DMS53 treated with DMSO at 0.1 percent for 48 hours (cell line): ENCODE results near the gene FMOD.
"Not testable (repeated sequence)": the region's sequence is repeated elsewhere in the genome, so short reads cannot be mapped to it uniquely, and the experiment has no call there.

Experiments
- DNase-seq: peaks from one replicate; lab custom pipeline; 2025; ENCODE audit not compliant: unreplicated experiment; lab: John Stamatoyannopoulos, UW

Gene FMOD

DNA sequence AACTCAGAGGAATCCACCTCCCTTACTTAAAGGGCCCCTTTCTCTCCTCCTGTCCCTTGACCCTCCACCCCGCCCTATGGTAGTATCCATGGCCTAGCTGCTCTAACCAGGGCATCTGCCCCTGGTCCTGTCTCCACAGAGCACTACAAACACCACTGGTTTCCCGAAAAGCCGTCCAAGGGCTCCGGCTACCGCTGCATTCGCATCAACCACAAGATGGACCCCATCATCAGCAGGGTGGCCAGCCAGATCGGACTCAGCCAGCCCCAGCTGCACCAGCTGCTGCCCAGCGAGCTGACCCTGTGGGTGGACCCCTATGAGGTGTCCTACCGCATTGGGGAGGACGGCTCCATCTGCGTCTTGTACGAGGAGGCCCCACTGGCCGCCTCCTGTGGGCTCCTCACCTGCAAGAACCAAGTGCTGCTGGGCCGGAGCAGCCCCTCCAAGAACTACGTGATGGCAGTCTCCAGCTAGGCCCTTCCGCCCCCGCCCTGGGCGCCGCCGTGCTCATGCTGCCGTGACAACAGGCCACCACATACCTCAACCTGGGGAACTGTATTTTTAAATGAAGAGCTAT, 43.9 kb downstream of the FMOD start:
- no peak for DNase-seq

DNA sequence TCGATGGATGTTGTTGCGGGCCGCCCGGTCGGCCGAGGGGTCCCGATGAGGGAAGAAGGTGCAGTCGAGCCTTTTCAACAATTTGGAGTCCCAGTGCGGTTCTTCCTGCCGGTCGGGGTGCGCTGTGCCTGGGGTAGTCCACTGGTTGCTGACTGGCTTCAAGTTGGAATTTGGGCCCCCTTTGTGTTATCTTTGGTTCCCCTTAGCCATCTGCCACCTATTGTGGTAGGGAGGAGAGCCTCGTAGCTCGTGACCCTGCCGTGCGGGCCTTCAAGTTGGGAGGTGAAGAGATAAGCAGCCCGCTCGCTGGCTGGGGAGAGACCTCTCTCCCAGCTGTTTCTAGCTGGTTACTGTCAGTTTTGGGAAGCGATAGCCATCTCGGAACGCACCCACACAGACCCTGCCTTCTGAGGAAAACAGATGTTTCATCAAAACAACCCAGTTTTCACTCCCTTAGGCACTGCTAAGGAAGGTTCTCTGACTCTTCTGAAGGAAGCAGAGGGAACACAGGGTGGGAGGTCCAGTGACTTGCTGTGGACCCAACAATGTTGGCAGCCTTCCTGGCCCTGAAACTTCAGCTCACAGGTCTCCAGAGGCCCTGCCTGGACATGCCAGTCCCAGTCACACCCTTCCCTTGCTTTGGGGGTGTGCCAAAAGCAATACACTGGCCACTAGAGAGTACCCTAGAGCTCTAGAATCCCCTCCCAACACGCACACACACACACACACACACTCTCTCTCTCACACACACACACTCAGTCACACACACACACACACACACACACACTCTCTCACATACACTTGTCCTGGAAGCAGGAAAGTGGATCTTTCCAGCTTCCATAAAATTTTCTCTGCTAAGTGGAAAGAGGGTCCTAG, 44.6 kb downstream of the FMOD start:
- no peak for DNase-seq

DNA sequence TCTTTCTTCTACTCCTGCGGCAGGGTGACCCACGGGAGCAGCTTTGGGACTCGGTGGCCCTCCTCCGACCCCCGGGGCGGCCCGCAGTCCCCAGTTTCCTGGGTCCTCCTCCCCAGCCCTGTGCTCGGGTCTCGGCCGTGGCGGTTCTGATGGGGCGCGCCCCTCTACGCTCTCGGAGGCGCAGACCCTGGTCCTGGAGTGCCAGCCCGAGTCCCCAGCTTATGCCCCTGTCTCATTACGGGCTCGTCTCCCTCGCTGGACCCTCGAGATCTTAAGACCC, 45.2 kb downstream of the FMOD start:
- no peak for DNase-seq

DNA sequence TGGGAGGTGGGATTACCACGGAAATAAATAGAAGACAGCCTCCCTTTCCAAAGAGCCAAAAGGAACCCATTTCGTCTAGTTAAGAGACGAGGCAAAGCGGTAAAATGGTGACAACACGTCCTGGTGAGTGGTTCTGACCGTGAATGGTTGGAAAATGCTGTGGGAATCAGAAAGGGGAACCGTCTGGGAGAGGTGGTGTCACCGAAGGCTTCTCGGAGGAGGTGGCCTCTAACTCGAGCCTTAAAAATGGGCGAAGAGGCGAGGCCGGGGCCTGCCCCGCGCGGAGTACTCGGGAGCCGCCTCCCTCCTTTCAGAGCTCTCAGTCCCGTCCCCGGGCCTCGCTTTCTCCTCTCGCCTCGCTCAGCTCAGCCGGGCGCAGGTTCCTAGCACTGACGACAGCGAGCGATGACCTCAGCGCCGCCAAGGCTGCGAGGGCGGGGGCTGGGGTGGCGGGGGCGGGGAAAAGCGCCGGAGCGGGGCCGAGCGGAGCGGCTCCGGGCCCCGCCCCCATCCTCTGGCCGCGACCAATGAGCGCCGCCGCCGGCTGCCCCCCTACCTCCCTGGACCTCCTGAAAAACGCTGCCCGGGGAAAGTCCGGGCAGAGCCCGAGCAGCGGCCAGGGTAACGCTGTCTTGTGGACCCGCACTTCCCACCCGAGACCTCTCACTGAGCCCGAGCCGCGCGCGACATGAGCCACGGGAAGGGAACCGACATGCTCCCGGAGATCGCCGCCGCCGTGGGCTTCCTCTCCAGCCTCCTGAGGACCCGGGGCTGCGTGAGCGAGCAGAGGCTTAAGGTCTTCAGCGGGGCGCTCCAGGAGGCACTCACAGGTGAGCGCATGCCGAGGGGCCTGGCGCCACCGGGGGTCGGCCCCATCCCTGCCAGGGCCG, 45.8 kb downstream of the FMOD start, which contains the start of gene BTG2:
BTG2 (plus strand) TSS at position 601 of the 890 bp plus-strand sequence; CDS start at position 689, 88 bp downstream.
- peak; percentile 94 for DNase-seq

DNA sequence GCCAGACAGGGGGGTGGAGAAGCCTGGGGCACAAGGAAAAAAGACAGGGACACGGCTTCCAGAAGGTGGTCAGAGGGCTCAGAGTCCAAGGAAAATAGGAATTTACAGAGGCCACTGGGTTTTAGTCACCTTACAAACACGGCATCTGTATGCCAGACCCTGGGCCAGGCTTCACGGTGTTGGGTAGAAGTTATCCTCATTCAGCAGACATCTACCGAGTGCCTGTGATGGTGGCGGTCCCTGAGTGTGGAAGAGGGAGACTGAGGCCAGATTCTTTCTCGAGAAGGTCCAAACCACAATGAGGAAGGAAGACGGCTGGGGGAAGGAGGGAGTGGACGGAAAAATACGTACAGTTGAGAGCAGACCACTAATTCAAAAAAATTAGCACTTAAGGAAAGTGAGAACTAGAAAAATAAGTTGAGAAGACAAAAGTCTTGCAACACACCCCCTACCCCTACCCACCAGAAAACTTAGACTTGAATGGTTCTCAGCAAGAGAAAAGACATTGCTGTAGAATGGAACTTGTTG, 46.5 kb downstream of the FMOD start:
- DNase-seq: no peak

DNA sequence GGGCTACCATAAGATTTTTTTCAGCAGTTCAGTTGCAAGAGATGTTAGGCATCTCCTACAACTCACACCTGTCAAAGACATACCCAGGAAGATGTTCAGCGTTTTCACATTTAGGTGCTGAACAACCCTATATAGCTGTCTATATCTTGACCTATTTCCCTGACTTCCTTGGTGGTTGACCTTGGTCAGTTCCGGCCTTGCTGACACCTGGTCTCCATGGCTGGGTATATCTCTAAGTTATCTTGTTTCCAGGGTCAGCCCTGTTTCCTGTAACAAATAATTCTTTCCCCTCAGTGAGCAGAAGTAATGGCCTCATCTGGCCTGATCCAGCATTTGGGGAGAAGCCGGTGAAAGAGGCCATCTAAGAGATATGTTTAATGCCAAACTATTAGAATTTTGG, 48.0 kb downstream of the FMOD start:
- no peak for DNase-seq

DNA sequence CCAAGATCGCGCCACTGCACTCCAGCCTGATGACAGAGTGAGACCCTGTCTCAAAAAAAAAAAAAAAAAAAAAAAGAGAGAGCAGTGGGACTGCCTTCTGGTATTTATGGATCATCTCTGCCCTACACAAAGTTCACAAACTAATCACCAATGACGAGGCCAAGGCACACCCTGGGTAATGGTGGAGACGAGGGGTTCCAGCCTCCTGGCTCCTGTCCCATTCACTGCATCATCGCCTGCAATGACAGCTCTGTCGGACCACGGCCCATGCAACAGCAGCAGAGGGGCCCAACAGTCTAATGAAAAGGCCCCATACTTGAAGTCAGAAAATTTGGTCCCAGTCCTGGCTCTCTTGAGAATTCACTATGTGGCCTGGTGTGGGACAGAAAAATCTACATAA, 48.5 kb downstream of the FMOD start:
- no peak for DNase-seq

DNA sequence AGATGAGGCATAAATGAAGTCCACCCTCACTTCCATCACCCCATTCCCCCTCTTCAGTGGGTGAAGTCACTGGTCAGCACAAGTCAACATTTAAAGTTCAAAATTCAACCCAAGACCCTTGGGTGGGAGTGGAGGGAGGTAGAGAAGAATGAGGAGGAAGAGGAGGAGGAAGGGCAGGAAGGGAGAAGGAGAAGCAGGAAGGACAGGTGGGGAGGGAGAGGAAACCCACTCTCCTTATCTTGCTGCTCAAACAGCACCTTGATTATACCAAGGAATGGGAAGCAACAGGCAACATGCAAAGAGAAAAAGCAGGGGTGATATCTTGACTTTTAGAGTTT, 49.6 kb downstream of the FMOD start:
- DNase-seq: no peak

DNA sequence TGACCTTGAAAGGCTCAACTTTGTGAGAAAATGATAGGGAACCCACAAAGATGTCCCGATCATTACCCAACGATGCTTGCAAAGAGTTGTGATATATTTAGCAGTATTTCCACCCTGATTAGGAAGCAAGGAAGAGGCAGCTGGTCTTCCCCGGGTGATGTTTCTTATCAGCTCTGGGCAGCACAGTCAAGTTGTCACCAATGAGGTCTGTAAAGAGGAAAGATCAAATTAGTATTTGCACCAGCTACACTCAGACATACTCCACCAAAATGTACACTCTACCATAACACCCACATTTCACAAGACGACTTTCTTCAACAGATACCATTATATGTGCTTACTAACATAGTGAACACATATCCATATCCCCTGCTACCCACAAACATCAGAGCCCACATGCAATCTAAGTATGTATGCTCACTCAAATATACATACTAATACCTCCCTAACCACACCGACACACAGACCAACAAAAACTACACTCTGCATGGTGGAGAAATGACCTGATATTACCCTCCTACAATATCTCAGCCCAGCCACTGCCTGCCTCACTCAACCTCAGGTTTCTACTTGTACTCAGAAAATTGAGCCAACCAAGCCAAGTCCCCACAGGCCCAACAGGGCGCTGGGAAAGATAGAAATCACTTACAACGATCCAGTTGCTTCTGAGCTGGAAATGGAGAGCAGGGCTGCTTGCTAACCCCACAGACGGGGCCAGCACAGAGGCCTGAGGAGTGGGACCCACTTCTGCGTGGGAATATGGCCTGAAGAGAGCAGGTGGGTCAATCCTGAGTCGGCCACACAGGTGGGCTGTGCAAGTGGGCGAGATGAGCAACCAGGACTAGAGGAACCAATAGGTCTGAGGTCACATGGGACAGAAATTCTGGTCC, 50.2 kb downstream of the FMOD start:
- DNase-seq: no peak

DNA sequence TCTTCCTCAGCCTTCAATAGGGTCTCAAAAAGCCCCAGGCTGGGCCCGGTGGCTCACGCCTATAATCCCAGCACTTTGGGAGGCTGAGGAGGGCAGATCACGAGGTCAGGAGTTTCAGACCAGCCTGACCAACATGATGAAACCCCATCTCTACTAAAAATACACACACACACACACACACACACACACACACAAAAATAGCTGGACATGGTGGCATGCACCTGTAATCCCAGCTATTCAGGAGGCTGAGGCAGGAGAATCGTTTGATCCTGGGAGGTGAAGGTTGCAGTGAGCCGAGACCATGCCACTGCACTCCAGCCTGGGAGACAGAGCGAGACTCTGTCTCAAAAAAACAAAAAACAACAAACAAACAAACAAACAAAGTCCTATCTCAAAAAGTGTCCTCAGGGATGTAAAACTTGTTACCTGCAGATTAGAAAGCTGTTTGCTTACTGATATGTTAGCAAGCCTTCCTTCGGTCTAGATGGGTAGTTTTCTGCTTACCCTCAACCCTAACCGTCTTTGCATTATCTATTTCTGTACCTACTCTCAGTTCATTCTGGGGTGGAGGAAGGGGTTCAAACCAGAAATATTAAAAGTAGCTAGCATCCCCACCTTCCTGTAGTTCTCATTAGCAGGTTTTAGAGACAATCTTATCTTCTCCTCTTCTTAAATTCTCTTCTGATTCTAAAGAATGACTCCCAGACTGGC, 51.0 kb downstream of the FMOD start:
- not testable (repeated sequence) for DNase-seq

DNA sequence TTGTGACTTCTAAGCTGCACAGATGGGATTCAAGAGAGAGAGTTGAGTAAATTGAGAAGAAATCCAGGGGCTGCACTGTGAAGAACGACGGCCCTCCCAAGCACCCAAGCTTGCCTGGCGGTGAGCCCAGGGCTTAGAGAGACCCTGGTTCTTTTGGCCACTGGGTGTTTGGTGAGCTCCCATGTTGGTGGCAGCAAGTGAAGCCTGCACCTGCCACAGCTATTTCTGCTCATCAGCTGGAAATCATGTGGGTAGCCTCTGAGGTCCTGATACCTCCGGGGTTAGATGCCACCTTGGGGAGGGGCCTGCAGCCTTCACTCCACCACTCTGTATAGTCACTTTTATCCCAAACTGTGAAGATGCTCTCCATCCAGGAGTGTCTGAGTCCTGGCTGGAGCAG, 51.8 kb downstream of the FMOD start:
- DNase-seq: no peak

DNA sequence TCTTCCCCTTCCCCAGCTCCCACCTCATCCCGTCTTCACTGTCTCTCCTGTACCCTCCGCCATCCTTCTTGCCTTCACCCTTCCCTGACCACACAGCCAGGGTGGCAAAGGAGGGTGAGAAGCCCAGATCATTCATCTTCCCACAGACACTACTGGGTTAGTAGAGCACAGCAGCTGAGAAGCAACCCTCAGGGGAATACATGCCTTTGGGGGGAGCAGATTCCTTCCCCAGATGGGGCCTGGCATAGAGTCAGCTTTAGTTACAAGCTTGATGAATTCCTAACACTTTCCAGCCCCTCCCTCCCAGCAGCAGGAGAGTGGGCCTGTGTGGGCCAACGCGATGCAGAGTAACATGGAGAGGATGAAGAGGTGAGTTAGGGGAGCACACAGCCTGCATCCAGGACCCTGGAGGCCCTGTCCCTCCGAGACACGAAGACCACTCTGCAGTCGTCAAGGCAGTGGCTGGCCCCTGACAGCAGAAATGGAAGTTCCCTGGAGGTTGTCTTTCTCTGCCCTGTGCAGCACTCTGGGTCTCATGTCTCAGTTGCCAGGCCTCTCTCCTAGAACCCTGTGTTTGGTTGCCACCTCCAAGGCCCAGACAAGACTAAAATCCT, 54.4 kb downstream of the FMOD start:
- no peak for DNase-seq

DNA sequence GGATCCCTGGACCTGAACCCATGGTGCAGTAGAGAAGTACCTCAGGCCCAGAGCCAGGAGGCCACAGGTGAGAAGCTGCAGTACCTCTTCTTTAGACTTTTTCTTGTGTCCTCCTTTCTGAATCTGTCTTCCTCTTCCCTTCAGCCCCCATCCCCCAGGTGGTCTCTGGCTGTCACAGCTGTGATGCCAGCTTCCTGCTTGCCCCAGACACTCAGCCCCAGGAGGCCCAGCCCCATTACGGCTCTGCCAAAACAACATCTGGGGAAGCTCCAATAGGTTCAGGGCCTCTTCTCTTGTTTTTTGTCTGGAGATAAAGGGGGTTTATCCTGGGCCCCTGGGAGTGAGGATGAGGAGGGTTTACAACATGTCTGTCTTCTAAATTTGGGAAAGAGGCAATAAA, 55.1 kb downstream of the FMOD start:
- no peak for DNase-seq

DNA sequence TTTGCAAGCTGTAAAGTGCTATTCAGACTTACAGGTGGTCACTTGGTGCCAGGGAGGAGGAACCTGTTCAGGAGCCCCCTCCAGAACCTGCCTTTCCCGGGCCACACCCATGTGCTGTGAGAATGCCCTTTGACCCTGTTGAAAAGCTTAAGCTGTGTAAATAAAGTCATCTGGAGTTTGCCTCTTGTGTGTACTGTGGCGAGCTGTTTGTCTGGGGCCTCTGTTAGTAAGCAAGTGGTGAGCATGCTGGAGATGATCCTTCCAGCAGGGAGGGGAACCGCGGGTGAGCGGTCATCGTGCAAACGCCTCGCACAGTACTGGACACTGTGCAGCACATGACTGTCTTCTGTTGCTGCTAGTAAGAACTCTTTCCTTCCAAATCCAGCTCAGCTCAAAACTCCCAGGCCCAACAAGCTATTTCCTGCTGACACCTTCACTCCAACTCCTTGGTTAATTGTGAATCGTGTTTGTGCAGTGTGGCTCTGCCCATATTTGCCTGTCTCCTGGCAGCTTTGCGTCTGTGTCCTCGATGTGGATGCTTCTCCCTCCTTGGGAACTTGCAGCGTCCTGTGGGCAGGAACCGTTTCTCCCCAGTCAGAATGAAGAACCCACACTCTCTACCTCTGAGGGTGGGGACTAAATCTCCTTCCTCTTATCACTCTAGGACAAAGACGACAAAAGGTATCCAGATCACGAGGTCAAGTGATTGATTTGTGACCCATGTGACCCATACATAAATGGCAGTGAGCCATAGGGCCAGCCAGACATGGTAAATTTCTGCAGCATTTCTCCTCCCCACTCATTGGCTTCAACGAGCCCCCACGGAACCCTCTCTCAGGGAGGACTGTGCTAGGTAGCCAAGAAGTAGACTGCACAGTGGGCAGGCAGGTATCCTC, 59.5 kb downstream of the FMOD start:
- DNase-seq: peak; percentile 98
